GM18870 (cell line): ENCODE results near the gene ZNF428.
"Not testable (repeated sequence)": the region's sequence is repeated elsewhere in the genome, so short reads cannot be mapped to it uniquely, and the experiment has no call there.

Experiments
- ATAC-seq: cut with Tn5 transposase; IDR thresholded peaks from one replicate; pipeline ENCODE4 v1.9.1; 2021; ENCODE audit warnings: moderate library complexity; ENCODE audit not compliant: unreplicated experiment

The ZNF428 gene

GRCh38 chr19:43620061-43621001, 902 bp upstream of the ZNF428 start:
- ATAC-seq = no peak

- peak; percentile 13 for ATAC-seq
Measured at GRCh38 chr19:43618921-43619261, 538 bp downstream of the ZNF428 start.

- ATAC-seq = no peak
Measured at GRCh38 chr19:43616954-43617353, 2.5 kb downstream of the ZNF428 start.

GRCh38 chr19:43616306-43616705, 3.1 kb downstream of the ZNF428 start:
- no peak for ATAC-seq

GRCh38 chr19:43612374-43612773, 7.1 kb downstream of the ZNF428 start:
- ATAC-seq = no peak

GRCh38 chr19:43611788-43612187, 7.6 kb downstream of the ZNF428 start, which contains the start of gene SRRM5:
SRRM5 (plus strand) TSS chr19:43612088; CDS start chr19:43612122, 34 bp downstream.
- no peak for ATAC-seq

- ATAC-seq = no peak
Measured at GRCh38 chr19:43610493-43610892, 8.9 kb downstream of the ZNF428 start.

GRCh38 chr19:43609872-43610271, 9.6 kb downstream of the ZNF428 start:
- no peak for ATAC-seq

GRCh38 chr19:43607238-43608205, 11.9 kb downstream of the ZNF428 start:
- no peak for ATAC-seq

- no peak for ATAC-seq
Measured at GRCh38 chr19:43606569-43607229, 12.7 kb downstream of the ZNF428 start.

- no peak for ATAC-seq
Measured at GRCh38 chr19:43605875-43606568, 13.4 kb downstream of the ZNF428 start.

- not testable (repeated sequence) for ATAC-seq
Measured at GRCh38 chr19:43600326-43600725, 19.1 kb downstream of the ZNF428 start.

- no peak for ATAC-seq
Measured at GRCh38 chr19:43599635-43600295, 19.7 kb downstream of the ZNF428 start.

GRCh38 chr19:43598445-43599240, 20.8 kb downstream of the ZNF428 start:
- no peak for ATAC-seq

GRCh38 chr19:43597876-43598275, 21.6 kb downstream of the ZNF428 start:
- no peak for ATAC-seq

GRCh38 chr19:43596842-43597461, 22.5 kb downstream of the ZNF428 start:
- ATAC-seq = no peak

- ATAC-seq = peak; percentile 82
Measured at GRCh38 chr19:43595999-43596841, 23.2 kb downstream of the ZNF428 start, which contains the start of the genes IRGQ and ZNF576. IRGQ (minus strand) TSS chr19:43596134; CDS start chr19:43595338, 796 bp downstream. ZNF576 (plus strand) TSS chr19:43596595; CDS start chr19:43597109, 514 bp downstream.
